ENCODE measurements around the gene DPH3. TPM values are rescaled to one million over a fixed set of nuclear protein-coding genes. Genes with fewer than 3 reads are reported as not detected.

DPH3 gene
- total and polyA plus RNA-seq, 2 of the 8 experiments (the other 6 are each of a cell fraction or from before 2014, with no cell fraction given) = 9.8 to 40.1 TPM

DNA sequence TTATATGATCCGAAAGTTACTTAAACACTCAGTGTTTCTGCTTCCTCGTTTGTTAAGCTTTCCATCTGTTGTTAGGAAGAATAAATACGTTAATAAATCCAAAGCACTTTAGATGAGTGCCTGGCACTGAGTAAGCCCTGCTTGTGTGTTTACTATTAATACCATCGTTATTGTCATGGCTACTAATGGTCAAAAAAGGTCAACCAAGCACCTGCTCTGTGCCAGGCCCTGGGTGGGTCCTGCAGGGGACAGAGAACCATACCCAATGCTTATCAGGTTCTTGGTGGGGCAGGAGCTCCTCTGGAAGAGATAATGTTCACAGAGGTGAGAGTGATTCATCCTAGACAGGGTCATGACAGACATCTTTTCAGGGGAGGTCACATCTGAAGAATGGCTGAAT, 50.4 kb downstream of the DPH3 start:
- no peaks in the 10 kb centered on the region for H3K79me1 ChIP-seq (ENCODE audit: low read depth, low read length)
- no peak overlapping the region for H2AK5ac ChIP-seq (ENCODE audit: low read depth, low read length)
- H3K14ac ChIP-seq (ENCODE audit: insufficient read length) = no peak overlapping the region
- H3K56ac ChIP-seq (replicated peaks; ENCODE audit: insufficient read length, low read depth, low read length) = no peak overlapping the region
- no peak overlapping the region for H2BK5ac ChIP-seq (ENCODE audit: low read depth, low read length)
- no peak for FAIRE-seq
- H4K5ac ChIP-seq (ENCODE audit: insufficient read length, low read depth, low read length) = no peak overlapping the region
- no peak overlapping the region for H3K27ac ChIP-seq (ENCODE audit: low read depth, low read length)
- no peak overlapping the region for H2BK20ac ChIP-seq (ENCODE audit: low read length)
- no peak overlapping the region for H2BK15ac ChIP-seq (ENCODE audit: low read length)
- no peak overlapping the region for H3K9ac ChIP-seq (replicated peaks in 1 of 4; ENCODE audit: extremely low read depth in 1 of 4, low read depth in 3 of 4, low read length in 3 of 4)
- H4K91ac ChIP-seq (replicated peaks; ENCODE audit: insufficient read length, low read length) = no peak overlapping the region
- no peak overlapping the region for H3K18ac ChIP-seq (ENCODE audit: extremely low read depth, low read length)
- H3K4me1 ChIP-seq (replicated peaks in 1 of 4; ENCODE audit: control insufficient read depth in 3 of 4, insufficient read depth in 4 of 4, low read length in 3 of 4) = no peaks in the 10 kb centered on the region
- no peaks in the 10 kb centered on the region for H4K20me1 ChIP-seq (replicated peaks in 1 of 2; ENCODE audit: control insufficient read depth in 1 of 2, insufficient read depth in 2 of 2, low read length in 2 of 2)
- no peak overlapping the region for H2AFZ ChIP-seq (ENCODE audit: low read length)
- H2BK12ac ChIP-seq (ENCODE audit: low read depth, low read length) = no peak overlapping the region
- DNase-seq (ENCODE audit: low read depth in 1 of 2, low spot score in 2 of 2) = no peak
- ChIA-PET POLR2A (ENCODE audit: partially characterized antibody) (no interaction called here), CTCF (ENCODE audit: partially characterized antibody) (interaction anchor here (1.3 to 1.6 kb wide), 2 partner anchors 13 to 28 kb away, joined by 3 to 4 read pairs; no protein-coding TSS in a partner anchor)
- H3K23ac ChIP-seq (ENCODE audit: insufficient read length) = no peak overlapping the region
- no peaks in the 10 kb centered on the region for H3K9me3 ChIP-seq (ENCODE audit: insufficient read depth in 2 of 2, low read depth in 1 of 2, low read length in 1 of 2)
- H3K4me3 ChIP-seq (ENCODE audit: extremely low read depth in 1 of 4, insufficient read depth in 2 of 4, low read depth in 3 of 4, low read length in 4 of 4) = no peak overlapping the region
- no peaks in the 10 kb centered on the region for H3K23me2 ChIP-seq (ENCODE audit: low read depth, low read length)
- H3K36me3 ChIP-seq (ENCODE audit: control insufficient read depth in 2 of 4, insufficient read depth in 4 of 4, low read length in 3 of 4) = no peaks in the 10 kb centered on the region
- no peak overlapping the region for H4K8ac ChIP-seq (ENCODE audit: extremely low read depth, insufficient read depth, low read length)
- no peaks in the 10 kb centered on the region for H3K79me2 ChIP-seq (ENCODE audit: control insufficient read depth in 1 of 2, insufficient read depth in 2 of 2, low read length in 2 of 2)
- no peak overlapping the region for H3K4ac ChIP-seq (replicated peaks; ENCODE audit: insufficient read length, low read depth, low read length)
- no peak overlapping the region for H2BK120ac ChIP-seq (replicated peaks; ENCODE audit: low read depth, low read length)
- peaks cover 0 to 5% (median 0%) of the 10 kb centered on the region in 4 experiments; a peak in 1 of 7 replicates for H3K27me3 ChIP-seq (replicated peaks in 1 of 4; ENCODE audit: control insufficient read depth in 3 of 4, extremely low read depth in 1 of 4, insufficient read depth in 3 of 4, low read length in 3 of 4)
- 83% methylated on average over 4 of the region's 4 CpGs; no CpG with 5 or more reads in 1 of the 2 experiments for WGBS, 2 experiments (ENCODE audit: extremely low coverage in 1 of 2, insufficient coverage in 1 of 2, insufficient read length in 1 of 2, insufficient replicate concordance in 2 of 2, low coverage in 1 of 2, low lambda C conversion rate in 2 of 2, missing lambda C conversion rate in 1 of 2)
- no peak overlapping the region for H3K4me2 ChIP-seq (ENCODE audit: insufficient read depth in 1 of 2, low read depth in 2 of 2, low read length in 2 of 2)
- TF ChIP-seq, protein P1, sequence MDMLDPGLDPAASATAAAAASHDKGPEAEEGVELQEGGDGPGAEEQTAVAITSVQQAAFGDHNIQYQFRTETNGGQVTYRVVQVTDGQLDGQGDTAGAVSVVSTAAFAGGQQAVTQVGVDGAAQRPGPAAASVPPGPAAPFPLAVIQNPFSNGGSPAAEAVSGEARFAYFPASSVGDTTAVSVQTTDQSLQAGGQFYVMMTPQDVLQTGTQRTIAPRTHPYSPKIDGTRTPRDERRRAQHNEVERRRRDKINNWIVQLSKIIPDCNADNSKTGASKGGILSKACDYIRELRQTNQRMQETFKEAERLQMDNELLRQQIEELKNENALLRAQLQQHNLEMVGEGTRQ (IDR thresholded peaks at IDR 0.05; ENCODE audit: low read length) = no peak
- TF ChIP-seq KDM1A (IDR thresholded peaks at IDR 0.05; ENCODE audit: borderline replicate concordance, low read length) (no peak), RFX5 (IDR thresholded peaks at IDR 0.05; ENCODE audit: borderline replicate concordance, low read depth, low read length) (no peak), BACH1 (IDR thresholded peaks at IDR 0.05; ENCODE audit: low read length) (no peak), CBX5 (IDR thresholded peaks at IDR 0.05; ENCODE audit: low read depth, low read length) (no peak), TEAD4 (IDR thresholded peaks at IDR 0.05; ENCODE audit: low read depth, low read length) (no peak), GABPA (IDR thresholded peaks at IDR 0.05; ENCODE audit: borderline replicate concordance, insufficient read depth, low read length) (no peak), JUN (IDR thresholded peaks at IDR 0.05; ENCODE audit: low read depth, low read length) (no peak)
- TF ChIP-seq, protein P2, sequence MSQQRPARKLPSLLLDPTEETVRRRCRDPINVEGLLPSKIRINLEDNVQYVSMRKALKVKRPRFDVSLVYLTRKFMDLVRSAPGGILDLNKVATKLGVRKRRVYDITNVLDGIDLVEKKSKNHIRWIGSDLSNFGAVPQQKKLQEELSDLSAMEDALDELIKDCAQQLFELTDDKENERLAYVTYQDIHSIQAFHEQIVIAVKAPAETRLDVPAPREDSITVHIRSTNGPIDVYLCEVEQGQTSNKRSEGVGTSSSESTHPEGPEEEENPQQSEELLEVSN (IDR thresholded peaks at IDR 0.05) = no peak
- TF ChIP-seq, protein P3, sequence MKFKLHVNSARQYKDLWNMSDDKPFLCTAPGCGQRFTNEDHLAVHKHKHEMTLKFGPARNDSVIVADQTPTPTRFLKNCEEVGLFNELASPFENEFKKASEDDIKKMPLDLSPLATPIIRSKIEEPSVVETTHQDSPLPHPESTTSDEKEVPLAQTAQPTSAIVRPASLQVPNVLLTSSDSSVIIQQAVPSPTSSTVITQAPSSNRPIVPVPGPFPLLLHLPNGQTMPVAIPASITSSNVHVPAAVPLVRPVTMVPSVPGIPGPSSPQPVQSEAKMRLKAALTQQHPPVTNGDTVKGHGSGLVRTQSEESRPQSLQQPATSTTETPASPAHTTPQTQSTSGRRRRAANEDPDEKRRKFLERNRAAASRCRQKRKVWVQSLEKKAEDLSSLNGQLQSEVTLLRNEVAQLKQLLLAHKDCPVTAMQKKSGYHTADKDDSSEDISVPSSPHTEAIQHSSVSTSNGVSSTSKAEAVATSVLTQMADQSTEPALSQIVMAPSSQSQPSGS (IDR thresholded peaks at IDR 0.05; ENCODE audit: low read length) = no peak
- TF ChIP-seq, protein P4, sequence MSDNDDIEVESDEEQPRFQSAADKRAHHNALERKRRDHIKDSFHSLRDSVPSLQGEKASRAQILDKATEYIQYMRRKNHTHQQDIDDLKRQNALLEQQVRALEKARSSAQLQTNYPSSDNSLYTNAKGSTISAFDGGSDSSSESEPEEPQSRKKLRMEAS (IDR thresholded peaks at IDR 0.05) = no peak
